HG03097 (cell line): ENCODE results near the gene CD99L2.
"Not testable (repeated sequence)": the region's sequence is repeated elsewhere in the genome, so short reads cannot be mapped to it uniquely, and the experiment has no call there.

ENCODE experiments used
- ATAC-seq: cut with Tn5 transposase; IDR thresholded peaks from one replicate; pipeline ENCODE4 v1.9.1; 2021; ENCODE audit not compliant: unreplicated experiment, low FRiP score

Gene CD99L2

DNA sequence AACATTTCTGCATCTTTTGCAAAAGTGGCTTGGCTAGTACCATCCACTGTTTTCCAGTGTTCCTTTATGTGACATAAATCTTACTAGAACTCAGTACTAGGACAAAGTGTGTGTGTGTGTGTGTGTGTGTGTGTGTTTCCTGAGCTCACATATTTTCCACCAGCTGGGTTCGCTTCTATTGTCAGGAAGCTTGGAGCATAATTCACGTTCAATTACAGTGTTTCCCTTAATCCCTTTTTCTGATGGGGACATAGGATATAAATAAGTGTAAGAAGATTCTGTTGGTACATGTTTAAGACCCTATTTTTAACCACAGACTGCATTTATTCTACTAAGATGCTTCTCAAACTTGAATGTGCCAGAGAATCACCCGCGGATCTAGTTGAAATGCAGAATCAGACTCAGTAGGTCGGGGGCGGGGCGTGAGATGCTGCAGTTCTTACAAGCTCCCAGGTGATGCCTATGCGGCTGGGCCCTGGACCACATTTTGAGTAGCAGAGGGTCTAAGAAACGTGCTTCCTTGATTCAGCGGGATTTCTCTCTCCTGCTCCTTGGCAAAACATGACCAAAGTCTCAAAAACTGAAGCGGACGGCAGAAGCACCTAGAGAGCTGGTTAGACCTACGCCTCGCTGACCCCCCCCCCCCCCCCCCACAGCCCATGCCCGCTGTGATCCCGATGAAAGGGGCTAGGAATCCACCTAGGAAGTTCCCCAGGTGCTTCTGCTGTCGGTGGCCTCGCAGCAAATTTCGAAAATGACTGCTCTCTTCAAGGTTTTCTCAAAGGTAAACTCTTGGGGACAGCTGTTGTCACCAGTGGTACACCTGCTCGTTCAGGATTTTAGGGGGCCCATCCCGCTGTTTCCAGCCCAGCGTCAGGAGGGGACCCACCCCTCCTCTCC lies 797 bp downstream of the CD99L2 start:
- ATAC-seq, result peak; percentile 1

DNA sequence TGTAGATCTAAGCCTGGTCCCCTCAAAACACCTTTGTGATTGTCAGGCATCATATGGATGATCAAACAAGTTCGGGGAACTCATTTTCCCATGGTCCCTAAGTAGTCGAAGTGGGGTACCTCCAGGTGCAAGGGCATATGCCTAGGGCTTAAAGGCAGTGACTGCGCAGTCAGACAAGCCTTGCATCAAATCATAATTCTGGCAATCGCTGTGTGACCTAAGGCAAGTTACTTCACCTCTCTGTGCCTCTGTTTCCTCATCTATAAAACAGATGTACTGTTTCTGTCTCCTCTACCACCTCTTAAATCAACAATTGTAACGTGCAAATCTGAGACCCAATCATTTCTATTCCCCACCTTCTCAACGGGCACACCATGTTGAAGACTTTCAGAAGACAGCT lies 1.8 kb downstream of the CD99L2 start:
- no peak for ATAC-seq

DNA sequence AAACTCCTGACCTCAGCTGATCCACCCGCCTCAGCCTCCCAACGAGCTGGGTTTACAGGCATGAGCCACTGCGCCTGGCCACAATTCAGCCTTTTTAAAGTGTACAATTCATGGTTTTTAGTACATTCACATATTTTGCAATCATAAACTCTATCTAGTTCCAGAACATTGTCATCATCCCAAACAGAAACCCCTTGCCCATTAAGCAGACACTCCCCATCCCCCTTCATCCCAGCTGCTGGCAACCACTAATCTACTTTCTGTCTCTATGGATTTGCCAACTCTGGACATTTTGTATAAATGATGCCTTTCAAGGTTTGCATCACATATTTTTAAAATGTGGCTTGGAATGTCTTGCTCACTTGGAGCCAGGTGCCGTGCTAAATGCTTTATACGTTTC lies 4.5 kb downstream of the CD99L2 start:
- no peak for ATAC-seq

DNA sequence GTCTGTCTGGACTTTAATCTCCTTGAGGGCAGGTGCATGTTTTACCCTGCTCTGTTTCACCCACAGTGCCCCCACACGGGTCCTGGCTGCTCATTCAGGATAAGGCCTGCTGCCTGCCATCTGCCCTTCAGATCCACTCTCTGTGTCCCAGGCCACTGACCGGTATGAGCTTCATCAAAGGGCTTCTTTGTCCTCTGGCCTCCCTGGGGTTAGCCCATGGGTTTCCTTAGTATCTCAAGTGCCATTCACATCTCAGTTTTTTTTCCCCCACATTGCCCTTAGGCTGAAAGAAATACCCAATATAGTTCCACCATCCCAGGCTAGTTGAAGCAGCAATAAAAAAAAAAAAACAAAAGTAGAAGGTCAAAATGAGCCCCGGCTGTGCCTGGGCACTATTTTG lies 9.3 kb downstream of the CD99L2 start:
- no peak for ATAC-seq

DNA sequence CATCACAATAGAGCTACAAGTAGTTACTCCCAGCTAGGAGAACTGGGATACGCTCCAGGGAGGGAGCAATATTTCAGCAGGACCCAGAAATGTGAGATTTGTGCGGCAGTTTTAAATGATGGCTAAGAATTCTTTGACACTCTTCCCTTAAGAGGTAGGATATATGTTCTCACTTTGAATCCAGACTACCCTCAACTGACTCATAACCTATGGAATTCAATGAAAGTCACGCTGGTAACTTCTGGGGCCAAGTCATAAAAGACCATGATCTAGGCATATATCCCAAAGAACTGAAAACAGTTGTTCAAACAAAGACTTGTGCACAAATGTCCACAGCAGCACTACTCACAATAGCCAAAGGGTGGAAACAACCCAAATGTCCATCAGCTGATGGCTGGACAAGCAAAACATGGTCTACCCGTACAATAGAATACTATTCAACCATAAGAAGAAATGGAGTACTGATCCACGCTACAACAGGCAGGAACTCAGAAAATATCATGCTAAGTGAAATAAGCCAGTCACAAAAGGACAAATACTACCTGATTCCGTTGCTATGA lies 10.5 kb downstream of the CD99L2 start:
- no peak for ATAC-seq

DNA sequence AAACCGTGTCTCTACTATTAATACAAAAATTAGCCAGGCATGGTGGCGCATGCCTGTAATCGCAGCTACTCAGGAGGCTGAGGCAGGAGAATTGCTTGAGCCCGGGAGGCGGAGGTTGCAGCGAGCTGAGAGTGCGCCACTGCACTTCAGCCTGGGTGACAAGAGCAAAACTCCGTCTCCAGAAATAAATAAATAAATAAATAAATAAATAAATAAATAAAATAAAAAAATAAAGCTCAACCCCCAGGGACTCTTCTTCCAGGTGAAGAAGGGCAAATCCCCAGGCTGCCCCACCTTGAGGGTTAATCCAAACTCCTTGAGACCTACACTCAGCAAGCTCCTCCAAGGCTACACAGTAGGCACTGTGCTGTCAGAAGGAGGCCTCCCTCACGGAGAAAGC lies 11.2 kb downstream of the CD99L2 start:
- not testable (repeated sequence) for ATAC-seq

DNA sequence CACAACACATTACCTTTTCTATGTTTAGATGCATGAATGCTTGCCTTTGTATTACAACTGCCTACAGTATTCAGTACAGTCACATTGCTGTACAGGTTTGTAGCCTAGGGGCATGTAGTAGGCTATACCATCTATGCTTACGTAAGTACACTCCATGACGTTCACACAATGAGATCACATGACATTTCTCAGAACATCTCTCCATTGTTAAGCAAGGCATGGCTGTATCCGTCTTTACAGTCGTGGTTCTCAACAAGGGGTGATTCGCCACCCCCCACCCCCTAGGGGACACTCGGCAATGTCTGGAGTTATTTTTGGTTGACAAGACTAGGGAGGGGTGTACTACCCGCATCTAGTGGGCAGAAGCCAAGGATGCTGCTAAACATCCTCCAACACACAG lies 12.1 kb downstream of the CD99L2 start:
- ATAC-seq, result no peak

DNA sequence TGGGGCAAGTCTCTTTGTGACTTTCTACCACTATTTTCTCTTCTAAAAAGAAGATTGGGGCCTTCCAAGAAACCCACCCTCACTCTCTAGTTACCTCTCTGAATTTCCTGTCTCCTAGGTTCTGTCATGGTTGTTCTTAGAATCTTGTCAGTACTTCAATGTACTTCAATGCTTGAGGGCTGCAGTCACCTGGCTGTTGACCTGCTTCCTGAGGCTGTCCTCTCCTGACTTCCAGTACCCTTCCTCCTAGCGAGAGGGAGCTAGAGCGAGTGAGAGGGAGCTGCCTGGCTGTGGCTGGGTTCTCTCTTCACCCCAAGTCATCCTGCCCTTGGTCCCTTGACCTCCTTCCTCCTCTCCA lies 17.7 kb downstream of the CD99L2 start:
- peak; percentile 14 for ATAC-seq

DNA sequence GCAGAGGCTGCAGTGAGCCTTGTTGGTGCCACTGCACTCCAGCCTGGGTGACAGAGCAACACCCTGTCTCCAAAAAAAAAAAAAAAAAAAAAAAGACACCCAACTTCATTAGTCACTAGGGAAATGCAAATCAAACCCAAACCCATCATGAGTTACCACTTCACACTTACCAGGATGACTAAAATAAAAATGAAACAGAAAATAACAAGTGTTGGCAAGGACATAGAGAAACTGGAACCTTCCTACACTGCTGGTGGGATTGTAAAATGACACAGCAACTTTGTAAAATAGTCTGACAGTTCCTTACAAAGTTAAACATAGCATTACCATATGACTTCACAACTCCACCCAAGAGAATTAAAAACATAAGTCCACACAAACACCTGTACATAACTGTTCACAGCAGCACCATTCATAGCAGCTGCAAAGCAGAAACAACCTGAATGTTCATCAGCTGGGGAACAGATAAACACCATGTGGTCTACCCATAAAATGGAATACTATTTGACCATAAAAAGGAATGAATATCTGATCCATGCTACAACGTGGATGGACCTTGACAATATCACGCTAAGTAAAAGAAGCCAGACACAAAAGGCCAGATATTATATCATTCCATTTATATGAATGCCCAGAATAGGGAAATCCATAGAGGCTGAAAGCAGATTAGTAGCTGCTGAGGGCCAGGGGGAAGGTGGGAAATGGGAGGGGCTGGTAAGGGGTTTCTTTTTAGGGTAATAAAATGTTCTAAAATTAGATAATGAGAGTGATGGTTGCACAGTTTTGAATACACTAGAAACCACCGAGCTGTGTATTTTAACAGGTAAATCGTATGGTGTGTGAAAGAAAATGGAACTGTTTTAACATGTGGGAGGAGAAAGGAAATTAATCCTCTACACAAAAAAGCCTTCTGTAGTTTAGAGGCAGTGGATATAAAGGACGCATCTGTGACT lies 18.3 kb downstream of the CD99L2 start:
- peak; percentile 82 for ATAC-seq

DNA sequence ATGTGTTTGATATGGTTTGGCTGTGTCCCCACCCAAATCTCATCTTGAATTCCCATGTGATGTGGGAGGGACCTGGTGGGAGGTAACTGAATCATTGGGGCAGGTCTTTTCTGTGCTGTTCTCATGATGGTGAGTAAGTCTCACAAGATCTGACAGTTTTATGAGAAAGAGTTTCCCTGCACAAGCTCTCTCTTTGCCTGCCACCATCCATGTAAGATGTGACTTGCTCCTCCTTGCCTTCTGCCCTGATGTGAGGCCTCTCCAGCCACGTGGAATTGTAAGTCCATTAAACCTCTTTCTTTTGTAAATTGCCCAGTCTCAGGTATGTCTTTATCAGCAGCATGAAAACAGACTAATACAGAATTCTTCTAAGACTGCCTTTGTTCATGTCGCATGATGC lies 22.8 kb downstream of the CD99L2 start:
- not testable (repeated sequence) for ATAC-seq

DNA sequence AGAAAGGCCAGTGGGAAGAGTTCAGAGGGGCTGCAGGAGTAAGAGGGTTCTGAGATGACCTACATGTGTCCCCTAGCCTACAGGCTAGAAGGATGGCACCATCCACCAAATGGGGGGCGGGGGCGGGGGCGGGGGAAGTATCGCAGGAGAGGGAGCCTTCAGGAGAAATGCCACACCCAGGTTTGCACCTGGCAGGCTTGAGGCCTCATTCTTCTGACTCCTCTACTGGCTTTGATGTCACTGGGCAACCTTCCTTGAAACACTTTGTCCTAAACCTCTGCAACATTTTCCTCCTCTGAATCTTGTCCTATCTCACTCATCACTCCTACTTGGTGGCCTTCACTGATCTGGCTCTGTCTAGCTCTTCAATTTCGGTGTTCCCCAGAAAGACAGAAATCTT lies 24.0 kb downstream of the CD99L2 start:
- no peak for ATAC-seq

DNA sequence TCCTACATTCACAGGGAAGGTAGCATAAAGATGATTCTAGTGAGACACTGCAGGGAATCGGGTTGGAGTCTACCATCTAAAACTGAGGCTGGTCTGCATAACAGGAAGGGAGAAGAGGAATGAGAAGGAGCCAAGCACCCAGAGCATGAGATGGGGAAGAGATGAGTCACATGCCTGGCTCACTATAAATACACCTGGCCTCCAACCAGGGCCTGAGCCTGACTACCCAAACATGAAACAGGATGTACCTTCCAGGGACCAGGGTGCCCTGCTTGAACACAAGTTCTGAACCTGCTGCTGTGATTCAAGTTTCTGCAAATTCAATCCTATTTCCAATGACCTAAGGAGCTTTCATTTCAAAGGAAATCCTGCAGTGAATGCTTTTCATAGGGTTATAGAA lies 24.9 kb downstream of the CD99L2 start:
- ATAC-seq, result no peak

DNA sequence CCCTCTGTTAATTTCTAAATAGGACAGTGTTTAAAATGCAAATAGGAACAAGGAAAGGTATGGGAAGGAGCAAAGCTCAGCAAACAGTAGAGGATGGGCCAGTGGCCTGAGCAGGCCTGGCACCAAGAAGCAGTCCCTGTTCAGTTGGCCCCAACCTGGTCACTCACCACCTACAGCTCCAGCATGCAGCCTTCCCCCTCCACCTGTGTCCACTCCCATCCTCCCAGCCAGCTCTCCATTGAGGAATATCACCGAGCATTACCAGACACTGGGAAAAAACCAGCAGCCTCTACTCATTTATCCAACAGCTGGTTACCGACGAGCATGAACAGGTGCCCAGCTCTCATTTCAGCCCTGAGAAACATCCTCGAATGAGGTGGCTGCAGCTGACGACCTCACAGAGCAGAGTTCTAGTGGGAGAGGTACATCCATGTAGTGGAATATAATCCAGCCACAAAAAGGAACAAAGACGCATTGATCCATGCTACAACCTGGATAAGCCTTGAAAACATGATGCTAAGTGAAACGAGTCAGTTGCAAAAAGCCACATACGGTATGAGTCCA lies 25.6 kb downstream of the CD99L2 start:
- ATAC-seq, result no peak

DNA sequence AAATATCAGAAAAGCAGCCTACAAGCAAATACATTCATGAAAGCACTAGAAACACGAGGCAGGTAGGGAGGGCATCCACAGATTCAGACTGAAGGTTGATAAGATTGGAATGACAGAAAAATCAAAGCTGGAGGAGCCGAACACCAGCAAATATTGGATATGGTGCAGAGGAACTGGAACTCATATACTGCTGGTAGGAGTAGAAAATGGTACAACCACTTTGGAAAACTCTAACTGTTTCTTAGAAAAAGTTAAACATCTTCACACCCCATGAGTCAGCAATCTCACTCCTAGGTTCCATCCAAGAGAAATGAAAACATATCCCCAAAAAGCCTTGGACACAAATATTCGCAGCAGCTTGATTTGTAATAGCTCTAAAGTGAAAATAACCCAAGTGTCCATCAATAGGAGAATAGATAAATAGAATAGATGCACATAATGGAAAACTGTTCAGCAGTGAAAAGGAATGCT lies 27.1 kb downstream of the CD99L2 start:
- no peak for ATAC-seq

DNA sequence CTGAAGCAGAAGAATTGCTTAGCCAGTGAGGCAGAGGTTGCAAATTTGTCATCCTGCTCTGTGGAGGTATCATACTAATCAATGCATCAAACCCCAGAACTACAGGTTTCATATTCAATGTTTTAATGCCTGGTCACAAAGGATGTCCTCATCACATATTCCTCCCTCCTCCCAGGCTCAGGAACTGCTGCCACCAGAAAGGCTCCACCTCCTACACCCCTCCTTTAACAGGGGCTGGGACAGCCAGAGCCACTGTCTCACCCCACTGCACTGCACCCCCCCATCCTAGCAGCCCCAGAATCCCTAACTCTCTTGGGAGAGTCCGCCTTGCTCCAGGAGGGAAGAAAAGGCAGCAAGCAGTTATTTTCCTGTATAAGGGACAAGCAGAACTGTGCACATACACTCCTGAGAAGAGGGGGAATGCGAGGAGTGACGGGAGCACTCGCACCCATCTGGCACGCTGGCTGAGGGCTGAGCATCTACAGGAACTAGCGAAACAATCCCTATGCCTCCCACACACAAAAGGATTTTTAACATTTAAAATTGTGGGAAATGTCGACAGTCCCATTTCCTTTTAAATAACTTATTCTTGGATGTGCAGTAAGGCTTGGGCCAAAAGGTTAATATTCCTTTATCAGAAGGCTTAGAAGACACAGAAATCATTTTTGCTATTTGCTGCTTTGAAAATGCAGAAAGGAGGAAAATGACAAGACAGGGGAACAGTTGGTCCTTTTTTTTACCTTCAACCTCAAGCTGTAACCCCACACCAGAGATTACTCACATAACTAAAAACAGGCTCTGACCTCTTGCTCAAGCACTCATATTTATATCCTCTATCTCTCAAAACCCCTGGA lies 27.8 kb downstream of the CD99L2 start:
- ATAC-seq, result no peak

DNA sequence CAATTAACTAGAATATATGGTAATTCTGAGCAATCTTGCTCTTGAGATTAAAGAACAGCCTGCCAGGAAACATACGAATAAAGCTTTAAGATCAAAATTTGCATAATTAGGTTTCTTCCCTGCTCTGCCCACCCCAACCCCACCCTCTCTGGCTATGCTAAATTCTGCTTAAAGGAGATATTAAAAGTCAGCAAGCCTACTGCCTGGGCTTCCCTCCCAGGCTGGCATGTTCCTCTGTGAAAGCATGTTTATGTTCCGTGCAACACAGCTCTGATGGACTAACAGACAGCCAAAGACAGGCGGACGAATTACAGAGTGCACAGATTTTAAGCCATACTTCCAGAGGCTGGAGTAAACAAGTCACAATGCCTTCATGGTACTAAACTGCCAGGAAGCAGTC lies 28.4 kb downstream of the CD99L2 start:
- ATAC-seq, result no peak

DNA sequence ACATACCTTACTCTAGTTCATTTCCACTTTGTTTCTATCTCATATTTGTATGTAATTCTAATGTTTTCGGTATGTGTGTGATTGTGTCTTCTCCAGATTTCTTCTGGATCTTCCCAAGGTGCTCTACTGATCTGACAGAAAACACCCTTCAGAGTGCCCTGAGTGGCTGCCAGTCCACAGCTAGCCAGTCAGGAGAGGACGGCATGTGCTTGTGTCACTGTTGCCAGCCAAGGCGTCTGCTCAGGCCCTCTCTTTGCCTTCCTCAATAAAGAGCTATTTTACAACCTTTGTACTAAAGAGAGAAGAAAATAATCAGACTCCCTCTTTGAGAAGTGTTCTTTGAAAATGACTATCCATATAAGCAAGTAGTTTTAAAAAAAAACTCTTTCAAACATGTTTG lies 29.0 kb downstream of the CD99L2 start:
- ATAC-seq, result no peak

DNA sequence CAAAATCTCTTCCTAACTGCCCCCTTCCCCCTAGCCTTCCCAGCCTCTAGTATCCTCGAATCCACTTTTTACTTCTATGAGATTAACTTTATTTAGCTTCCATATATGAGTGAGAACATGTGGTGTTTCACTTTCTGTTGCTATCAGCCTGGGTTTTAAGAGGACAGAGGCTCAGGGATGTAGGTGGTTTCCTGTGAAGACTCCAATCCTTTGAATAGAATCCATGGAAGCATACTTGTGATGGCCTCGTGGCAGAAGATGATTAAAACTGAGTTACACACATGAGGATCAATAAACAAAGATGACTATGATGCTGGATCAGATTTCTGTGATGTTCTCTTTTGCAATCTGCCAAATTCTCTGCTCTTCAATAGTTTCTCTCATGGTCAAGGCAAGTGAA lies 29.8 kb downstream of the CD99L2 start:
- no peak for ATAC-seq

DNA sequence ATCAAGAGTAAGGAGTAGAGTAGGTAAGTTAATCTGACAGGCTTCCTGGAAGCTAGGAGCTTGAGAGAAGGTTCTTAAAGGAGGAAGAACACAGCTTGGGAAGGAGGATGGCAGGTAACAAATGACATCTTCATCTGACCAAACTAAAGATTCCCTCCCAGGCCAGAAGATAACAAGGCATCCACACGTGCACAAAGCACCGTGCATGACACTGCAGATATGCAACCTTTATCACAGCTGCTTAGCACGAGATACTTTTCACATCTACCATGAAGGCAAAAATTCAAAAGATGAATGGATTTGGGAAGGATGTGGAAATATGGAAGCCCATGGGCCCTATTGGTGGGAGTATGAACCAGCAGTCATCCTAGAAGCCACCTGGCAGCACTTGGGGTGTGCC lies 34.3 kb downstream of the CD99L2 start:
- no peak for ATAC-seq

DNA sequence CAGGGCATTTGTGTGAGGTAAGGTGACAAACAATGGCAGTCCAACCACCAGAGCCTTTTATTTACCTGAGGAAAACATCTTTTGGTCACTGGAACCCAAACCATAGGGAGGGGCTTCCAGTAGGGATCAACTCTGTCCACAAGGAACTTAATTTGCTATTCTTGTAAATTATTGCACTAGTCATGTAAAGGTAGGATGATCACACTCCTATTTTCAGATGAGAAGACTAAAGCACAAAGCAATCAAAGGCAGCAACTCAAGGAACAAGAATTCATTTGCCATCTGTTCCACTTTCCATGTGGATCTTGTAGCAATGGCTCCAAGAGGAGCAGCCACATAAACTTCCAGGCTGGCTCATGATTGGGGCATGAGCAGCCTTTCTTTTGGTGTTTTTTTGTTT lies 35.3 kb downstream of the CD99L2 start:
- ATAC-seq, result no peak
